Kidney tubule cell (primary cell): Measurements from ENCODE around the gene TSC2.
"Not testable (repeated sequence)": the region's sequence is repeated elsewhere in the genome, so short reads cannot be mapped to it uniquely, and the experiment has no call there.

Source experiments
- DNase-seq: peaks from one replicate; pipeline ENCODE4 v3.0.0-alpha.2; 2018; ENCODE audit warnings: low spot score

The TSC2 gene

GRCh38 chr16:2105291-2105690 lies 57.5 kb downstream of the TSC2 start:
- DNase-seq, result not testable (repeated sequence)

GRCh38 chr16:2105769-2106168 lies 58.0 kb downstream of the TSC2 start:
- not testable (repeated sequence) for DNase-seq

- not testable (repeated sequence) for DNase-seq
These were observed 58.4 kb downstream of the TSC2 start for GRCh38 chr16:2106211-2106610.

- not testable (repeated sequence) for DNase-seq
These were observed 59.5 kb downstream of the TSC2 start for GRCh38 chr16:2107121-2107790.

DNA sequence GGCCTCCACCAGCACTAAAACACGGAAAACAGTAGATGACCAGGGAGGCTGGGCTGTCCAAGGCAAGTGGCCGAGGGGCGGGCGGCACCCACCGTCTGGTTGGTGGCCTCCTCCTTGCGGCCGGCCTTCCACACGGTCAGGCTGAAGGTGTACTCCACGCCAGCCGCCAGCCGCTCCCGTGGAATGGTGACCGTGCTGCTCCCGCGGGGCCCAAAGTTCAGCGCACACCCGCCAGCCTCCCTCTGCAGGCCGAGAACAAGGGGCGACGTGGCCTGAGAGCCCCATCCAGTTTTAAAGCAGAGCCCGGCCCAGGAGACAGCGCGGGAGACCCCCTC lies 60.0 kb downstream of the TSC2 start:
- not testable (repeated sequence) for DNase-seq

- DNase-seq, result not testable (repeated sequence)
These were observed 60.9 kb downstream of the TSC2 start for GRCh38 chr16:2108446-2109270.

- DNase-seq, result not testable (repeated sequence)
These were observed 61.4 kb downstream of the TSC2 start for GRCh38 chr16:2109271-2109580.

DNA sequence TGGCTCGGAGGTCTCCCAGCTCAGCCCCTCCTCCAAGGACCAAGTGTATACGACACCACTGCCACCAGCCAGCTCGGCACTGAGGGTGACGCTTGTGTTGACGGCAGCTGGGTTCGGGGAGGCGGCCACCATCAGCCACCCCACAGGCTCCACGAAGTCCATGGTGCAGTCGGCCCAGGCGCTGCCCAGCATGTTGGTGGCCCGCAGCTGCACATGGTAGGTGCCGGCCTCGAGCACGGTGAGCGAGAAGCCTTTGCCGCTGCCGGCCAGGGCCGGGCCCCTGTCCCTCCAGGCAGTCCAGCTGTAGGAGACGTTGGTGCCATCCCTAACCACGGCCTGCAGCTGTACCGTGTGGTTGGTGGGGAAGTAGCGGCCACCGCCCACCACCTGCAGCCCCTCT lies 62.1 kb downstream of the TSC2 start:
- not testable (repeated sequence) for DNase-seq

GRCh38 chr16:2110332-2111008 lies 62.7 kb downstream of the TSC2 start:
- DNase-seq, result not testable (repeated sequence)

- DNase-seq, result not testable (repeated sequence)
These were observed 63.2 kb downstream of the TSC2 start for GRCh38 chr16:2111009-2111353.

GRCh38 chr16:2111412-2112335 lies 63.9 kb downstream of the TSC2 start:
- not testable (repeated sequence) for DNase-seq

GRCh38 chr16:2112539-2113106 lies 64.8 kb downstream of the TSC2 start:
- DNase-seq, result not testable (repeated sequence)

GRCh38 chr16:2114225-2114624 lies 66.4 kb downstream of the TSC2 start:
- not testable (repeated sequence) for DNase-seq

GRCh38 chr16:2114885-2115590 lies 67.3 kb downstream of the TSC2 start:
- not testable (repeated sequence) for DNase-seq

DNA sequence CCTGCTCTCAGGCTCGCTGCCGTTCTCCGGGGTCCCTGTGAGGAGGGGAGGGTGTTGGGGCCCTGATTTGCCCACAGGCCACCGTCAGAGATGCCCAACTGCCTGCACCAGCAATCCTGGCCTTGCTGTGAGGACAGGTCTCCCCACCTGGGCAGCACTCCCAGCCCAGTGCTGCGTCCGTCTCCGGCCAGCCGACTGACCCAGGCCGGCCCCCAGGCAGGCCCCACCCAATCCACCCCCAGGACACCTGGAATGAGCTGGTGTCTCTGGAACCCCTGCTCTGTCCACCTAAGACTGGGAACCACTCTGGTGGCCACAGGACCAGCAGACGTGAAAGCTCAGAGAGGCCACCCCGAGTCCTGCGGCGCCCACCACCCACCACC lies 67.8 kb downstream of the TSC2 start:
- no peak for DNase-seq

- not testable (repeated sequence) for DNase-seq
These were observed 68.6 kb downstream of the TSC2 start for GRCh38 chr16:2116428-2116827.

- not testable (repeated sequence) for DNase-seq
These were observed 69.6 kb downstream of the TSC2 start for GRCh38 chr16:2117341-2117740.

GRCh38 chr16:2117960-2118722 lies 70.4 kb downstream of the TSC2 start:
- not testable (repeated sequence) for DNase-seq

- DNase-seq, result not testable (repeated sequence)
These were observed 73.5 kb downstream of the TSC2 start for GRCh38 chr16:2121325-2121724.

GRCh38 chr16:2121853-2122252 lies 74.1 kb downstream of the TSC2 start:
- DNase-seq, result no peak
